Suprapubic skin (tissue), 3 donors: Measurements from ENCODE around the gene TNS3.

Experiments
- POLR2A ChIP-seq, 2 donors: fragments of 450-650 bp; IDR thresholded peaks; one replicate each; pipeline ENCODE4 v1.6.1; 2017; ENCODE audit warnings: antibody characterized with exemption in 2 of 2, mild to moderate bottlenecking in 2 of 2, moderate library complexity in 2 of 2
- TF ChIP-seq, protein P1 (sequence below), 2 donors: fragments of 200-600 bp in 1 of 2; fragments of 450-650 bp in 1 of 2; sonication (generic) in 1 of 2; IDR thresholded peaks; one replicate each; pipeline ENCODE4 v1.5.1; 2016 to 2019; ENCODE audit warnings: antibody characterized with exemption in 2 of 2, mild to moderate bottlenecking in 1 of 2, moderate library complexity in 1 of 2

DNA sequence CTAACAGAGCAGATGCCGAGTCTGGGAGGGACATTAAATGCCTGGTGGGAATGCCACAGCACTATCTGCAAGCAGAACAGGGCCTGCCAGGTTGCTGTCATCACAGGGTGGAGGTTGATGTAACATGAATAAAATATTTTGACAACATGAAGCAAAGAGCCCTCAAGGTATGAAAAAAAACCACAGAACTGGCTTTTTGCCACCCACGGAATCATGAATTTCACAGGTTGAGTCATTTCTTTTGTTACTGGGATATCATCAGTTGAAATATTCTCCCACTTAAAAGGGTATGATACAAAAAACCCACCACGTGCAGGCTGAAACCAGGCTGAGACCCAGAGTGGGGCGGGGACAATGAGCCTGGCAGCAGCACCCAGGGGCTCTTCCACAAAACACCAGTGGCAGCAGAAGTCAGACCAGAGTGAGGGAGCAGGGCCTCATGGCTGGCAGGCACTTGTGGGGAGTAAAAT lies 220.1 kb downstream of the TNS3 start:
- TF ChIP-seq POLR2A (IDR thresholded peaks at IDR 0.05) = no peak
- TF ChIP-seq, protein P1, sequence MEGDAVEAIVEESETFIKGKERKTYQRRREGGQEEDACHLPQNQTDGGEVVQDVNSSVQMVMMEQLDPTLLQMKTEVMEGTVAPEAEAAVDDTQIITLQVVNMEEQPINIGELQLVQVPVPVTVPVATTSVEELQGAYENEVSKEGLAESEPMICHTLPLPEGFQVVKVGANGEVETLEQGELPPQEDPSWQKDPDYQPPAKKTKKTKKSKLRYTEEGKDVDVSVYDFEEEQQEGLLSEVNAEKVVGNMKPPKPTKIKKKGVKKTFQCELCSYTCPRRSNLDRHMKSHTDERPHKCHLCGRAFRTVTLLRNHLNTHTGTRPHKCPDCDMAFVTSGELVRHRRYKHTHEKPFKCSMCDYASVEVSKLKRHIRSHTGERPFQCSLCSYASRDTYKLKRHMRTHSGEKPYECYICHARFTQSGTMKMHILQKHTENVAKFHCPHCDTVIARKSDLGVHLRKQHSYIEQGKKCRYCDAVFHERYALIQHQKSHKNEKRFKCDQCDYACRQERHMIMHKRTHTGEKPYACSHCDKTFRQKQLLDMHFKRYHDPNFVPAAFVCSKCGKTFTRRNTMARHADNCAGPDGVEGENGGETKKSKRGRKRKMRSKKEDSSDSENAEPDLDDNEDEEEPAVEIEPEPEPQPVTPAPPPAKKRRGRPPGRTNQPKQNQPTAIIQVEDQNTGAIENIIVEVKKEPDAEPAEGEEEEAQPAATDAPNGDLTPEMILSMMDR (IDR thresholded peaks at IDR 0.05) = no peak
